ENCODE measurements around the gene LSAMP.
"Not testable (repeated sequence)": the region's sequence is repeated elsewhere in the genome, so short reads cannot be mapped to it uniquely, and the experiment has no call there.

LSAMP gene

DNA sequence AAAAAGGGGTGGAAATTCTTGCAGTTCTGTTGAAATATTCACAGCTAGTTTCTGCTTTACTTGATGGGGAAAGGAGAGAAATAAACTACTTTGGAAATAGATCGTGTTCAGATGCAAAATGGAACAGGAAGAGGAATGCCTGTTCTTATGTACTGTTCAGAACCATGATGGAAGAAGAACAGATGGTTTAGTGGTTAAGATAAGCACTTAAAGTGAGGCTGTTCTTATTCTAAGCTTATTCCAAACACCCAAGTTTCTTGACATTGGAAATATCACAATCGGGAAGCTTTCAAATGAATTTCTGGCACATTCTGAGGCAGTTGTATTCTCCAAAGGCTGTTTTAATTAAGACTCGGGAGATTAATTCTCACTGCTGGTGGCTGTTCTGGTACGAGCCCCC lies 228.5 kb downstream of the LSAMP start:
- H3K36me3 ChIP-seq (ENCODE audit: low read depth), result no peaks in the 10 kb centered on the region
- TF ChIP-seq, protein P1, sequence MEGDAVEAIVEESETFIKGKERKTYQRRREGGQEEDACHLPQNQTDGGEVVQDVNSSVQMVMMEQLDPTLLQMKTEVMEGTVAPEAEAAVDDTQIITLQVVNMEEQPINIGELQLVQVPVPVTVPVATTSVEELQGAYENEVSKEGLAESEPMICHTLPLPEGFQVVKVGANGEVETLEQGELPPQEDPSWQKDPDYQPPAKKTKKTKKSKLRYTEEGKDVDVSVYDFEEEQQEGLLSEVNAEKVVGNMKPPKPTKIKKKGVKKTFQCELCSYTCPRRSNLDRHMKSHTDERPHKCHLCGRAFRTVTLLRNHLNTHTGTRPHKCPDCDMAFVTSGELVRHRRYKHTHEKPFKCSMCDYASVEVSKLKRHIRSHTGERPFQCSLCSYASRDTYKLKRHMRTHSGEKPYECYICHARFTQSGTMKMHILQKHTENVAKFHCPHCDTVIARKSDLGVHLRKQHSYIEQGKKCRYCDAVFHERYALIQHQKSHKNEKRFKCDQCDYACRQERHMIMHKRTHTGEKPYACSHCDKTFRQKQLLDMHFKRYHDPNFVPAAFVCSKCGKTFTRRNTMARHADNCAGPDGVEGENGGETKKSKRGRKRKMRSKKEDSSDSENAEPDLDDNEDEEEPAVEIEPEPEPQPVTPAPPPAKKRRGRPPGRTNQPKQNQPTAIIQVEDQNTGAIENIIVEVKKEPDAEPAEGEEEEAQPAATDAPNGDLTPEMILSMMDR (IDR thresholded peaks at IDR 0.05; ENCODE audit: poor library complexity, severe bottlenecking), result no peak

DNA sequence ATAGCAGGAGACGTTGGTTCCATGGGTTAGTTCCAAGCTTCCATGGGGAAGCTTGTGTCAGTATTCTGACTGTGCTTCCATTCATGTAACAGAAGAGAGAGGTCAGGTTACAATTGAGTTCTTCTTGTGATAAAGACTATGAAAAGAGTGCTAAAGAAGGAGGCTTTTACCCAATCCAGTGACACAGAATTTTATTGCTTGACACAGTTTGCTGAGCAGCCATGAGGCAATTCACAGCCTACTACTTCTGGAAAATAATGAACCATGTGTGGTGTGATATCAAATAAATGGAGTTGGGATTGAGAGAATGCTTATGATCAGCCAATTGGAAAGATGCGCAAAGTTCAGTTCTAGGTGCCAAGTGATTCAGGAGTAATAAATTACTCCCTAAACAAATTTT lies 233.4 kb downstream of the LSAMP start:
- DNase-seq (ENCODE audit: low spot score) (no peak), ATAC-seq (ENCODE audit: low read depth) (no peak)
- H3K27me3 ChIP-seq (ENCODE audit: insufficient read depth, poor library complexity, severe bottlenecking), result no peaks in the 10 kb centered on the region
- no peak overlapping the region for H3K4me3 ChIP-seq (ENCODE audit: severe bottlenecking)
- TF ChIP-seq, protein P1 (IDR thresholded peaks at IDR 0.05; ENCODE audit: poor library complexity, severe bottlenecking), result no peak
- no peak overlapping the region for H3K27ac ChIP-seq (ENCODE audit: poor library complexity, severe bottlenecking)
- no peaks in the 10 kb centered on the region for H3K9me3 ChIP-seq (ENCODE audit: severe bottlenecking)
- no peaks in the 10 kb centered on the region for H3K4me1 ChIP-seq (ENCODE audit: insufficient read depth, poor library complexity, severe bottlenecking)
- no peaks in the 10 kb centered on the region for H3K36me3 ChIP-seq (ENCODE audit: low read depth)

More for the DNA sequence above, 228.5 kb downstream of the LSAMP start:
- Histone ChIP-seq H3K4me1 (ENCODE audit: insufficient read depth, poor library complexity, severe bottlenecking) (no peaks in the 10 kb centered on the region), H3K27ac (ENCODE audit: poor library complexity, severe bottlenecking) (no peak overlapping the region), H3K4me3 (ENCODE audit: severe bottlenecking) (no peak overlapping the region), H3K27me3 (ENCODE audit: insufficient read depth, poor library complexity, severe bottlenecking) (peaks cover 5% of the 10 kb centered on the region), H3K9me3 (ENCODE audit: severe bottlenecking) (no peaks in the 10 kb centered on the region)
- no peak for DNase-seq (ENCODE audit: low spot score)
- no peak for ATAC-seq (ENCODE audit: low read depth)

DNA sequence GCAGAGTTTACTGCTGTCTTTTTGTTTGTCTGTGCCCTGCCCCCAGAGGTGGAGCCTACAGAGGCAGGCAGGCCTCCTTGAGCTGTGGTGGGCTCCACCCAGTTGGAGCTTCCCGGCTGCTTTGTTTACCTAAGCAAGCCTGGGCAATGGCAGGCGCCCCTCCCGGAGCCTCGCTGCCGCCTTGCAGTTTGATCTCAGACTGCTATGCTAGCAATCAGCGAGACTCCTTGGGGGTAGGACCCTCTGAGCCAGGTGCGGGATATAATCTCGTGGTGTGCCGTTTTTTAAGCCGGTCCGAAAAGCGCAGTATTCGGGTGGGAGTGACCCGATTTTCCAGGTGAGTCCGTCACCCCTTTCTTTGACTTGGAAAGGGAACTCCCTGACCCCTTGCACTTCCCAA lies 236.5 kb downstream of the LSAMP start:
- not testable (repeated sequence) for H3K27me3 ChIP-seq (ENCODE audit: insufficient read depth, poor library complexity, severe bottlenecking); H3K36me3 ChIP-seq (ENCODE audit: low read depth); H3K9me3 ChIP-seq (ENCODE audit: severe bottlenecking); DNase-seq (ENCODE audit: low spot score); H3K27ac ChIP-seq (ENCODE audit: poor library complexity, severe bottlenecking); H3K4me3 ChIP-seq (ENCODE audit: severe bottlenecking); H3K4me1 ChIP-seq (ENCODE audit: insufficient read depth, poor library complexity, severe bottlenecking); ATAC-seq (ENCODE audit: low read depth)

DNA sequence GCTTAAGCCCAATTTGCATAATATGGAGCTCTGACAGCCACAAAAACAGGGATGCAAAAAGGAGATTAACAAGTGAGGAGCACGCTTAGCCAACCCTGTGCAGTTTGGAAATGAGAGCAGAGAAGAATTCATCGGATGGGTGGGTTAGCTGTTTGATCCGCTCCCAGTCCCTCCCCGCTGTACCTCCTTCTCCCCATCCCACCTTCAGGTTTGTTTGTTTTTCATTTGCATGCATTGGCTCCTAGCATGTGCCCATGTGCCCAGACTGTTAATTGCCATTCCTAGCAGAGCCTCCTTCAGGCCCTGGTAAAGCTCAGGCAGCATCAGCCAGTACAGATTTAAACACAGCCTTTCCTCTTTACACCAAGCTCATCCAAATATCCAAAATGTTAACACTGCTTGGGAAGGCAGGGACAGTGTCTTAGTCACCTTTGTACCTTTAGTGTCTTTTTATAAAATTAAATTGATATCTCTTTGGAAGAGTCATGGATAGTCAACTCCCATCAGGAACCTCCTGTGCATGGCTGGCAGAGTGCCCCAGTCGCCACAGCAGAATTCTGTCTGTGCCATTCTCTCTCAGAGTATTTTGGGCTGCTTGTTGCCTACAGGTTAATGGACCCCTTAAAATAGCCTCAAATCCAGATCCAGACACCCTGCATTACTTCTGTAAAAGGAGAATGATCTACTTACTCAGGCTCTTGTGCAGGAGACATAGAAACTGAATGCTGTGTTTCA lies 244.2 kb downstream of the LSAMP start:
- Histone ChIP-seq H3K9me3 (ENCODE audit: severe bottlenecking) (no peaks in the 10 kb centered on the region), H3K4me1 (ENCODE audit: insufficient read depth, poor library complexity, severe bottlenecking) (no peaks in the 10 kb centered on the region), H3K4me3 (ENCODE audit: severe bottlenecking) (no peak overlapping the region), H3K27me3 (ENCODE audit: insufficient read depth, poor library complexity, severe bottlenecking) (no peaks in the 10 kb centered on the region), H3K27ac (ENCODE audit: poor library complexity, severe bottlenecking) (no peak overlapping the region), H3K36me3 (ENCODE audit: low read depth) (no peaks in the 10 kb centered on the region)
- TF ChIP-seq, protein P1 (IDR thresholded peaks at IDR 0.05; ENCODE audit: poor library complexity, severe bottlenecking), result no peak
- ATAC-seq (ENCODE audit: low read depth) (no peak), DNase-seq (ENCODE audit: low spot score) (no peak)

DNA sequence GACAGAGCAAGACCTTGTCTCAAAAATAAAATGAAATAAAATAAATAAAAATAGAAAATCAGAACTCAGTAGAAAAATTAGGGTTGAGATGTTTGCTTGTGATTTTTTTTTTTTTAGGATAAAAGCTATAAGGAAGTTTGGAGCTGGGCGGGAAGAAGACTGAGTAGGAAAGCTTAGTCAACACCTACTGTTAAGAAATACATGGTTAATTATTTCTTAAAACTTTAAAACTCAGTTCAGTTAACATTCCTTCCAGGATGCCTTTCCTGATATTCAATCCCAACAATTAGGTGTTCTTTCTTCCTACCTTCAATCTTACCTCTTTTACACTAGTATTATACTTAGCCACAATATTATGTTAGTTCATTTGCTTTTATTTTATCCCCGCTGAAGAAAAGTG lies 246.2 kb downstream of the LSAMP start:
- no peak overlapping the region for H3K4me3 ChIP-seq (ENCODE audit: severe bottlenecking)
- ATAC-seq (ENCODE audit: low read depth) (no peak), DNase-seq (ENCODE audit: low spot score) (no peak)
- H3K27ac ChIP-seq (ENCODE audit: poor library complexity, severe bottlenecking), result no peak overlapping the region
- H3K4me1 ChIP-seq (ENCODE audit: insufficient read depth, poor library complexity, severe bottlenecking), result no peaks in the 10 kb centered on the region
- H3K36me3 ChIP-seq (ENCODE audit: low read depth), result no peaks in the 10 kb centered on the region
- TF ChIP-seq, protein P1 (IDR thresholded peaks at IDR 0.05; ENCODE audit: poor library complexity, severe bottlenecking), result no peak
- no peaks in the 10 kb centered on the region for H3K27me3 ChIP-seq (ENCODE audit: insufficient read depth, poor library complexity, severe bottlenecking)
- H3K9me3 ChIP-seq (ENCODE audit: severe bottlenecking), result no peaks in the 10 kb centered on the region

Data from RWPE2 (cell line).